ENCODE measurements around the gene GLIPR1L1.
A peak's percentile ranks its signal among the peaks of the same experiment; 100 is the strongest.

Gene GLIPR1L1

GRCh38 chr12:75390899-75391538 is 56.5 kb downstream of the GLIPR1L1 start, which contains the start of gene GLIPR1L2:
GLIPR1L2 (plus strand) TSS chr12:75391089; CDS start chr12:75391117, 28 bp downstream.
- H3K4me3 ChIP-seq (ENCODE audit: low read depth, low read length), result peak within 1 kb of the TSS; percentile 87
- peak; percentile 99 for DNase-seq (ENCODE audit: low read depth)
- TF ChIP-seq CTCF (IDR thresholded peaks at IDR 0.05; ENCODE audit: insufficient read depth, low read depth, low read length, missing control alignments), result peak; percentile 95

- no peak overlapping the region for H3K4me3 ChIP-seq (ENCODE audit: low read depth, low read length)
- TF ChIP-seq CTCF (IDR thresholded peaks at IDR 0.05; ENCODE audit: insufficient read depth, low read depth, low read length, missing control alignments), result no peak
- no peak for DNase-seq (ENCODE audit: low read depth)
These were observed 69.8 kb downstream of the GLIPR1L1 start for GRCh38 chr12:75404231-75404630.

- DNase-seq (ENCODE audit: low read depth), result no peak
- no peak overlapping the region for H3K4me3 ChIP-seq (ENCODE audit: low read depth, low read length)
- TF ChIP-seq CTCF (IDR thresholded peaks at IDR 0.05; ENCODE audit: insufficient read depth, low read depth, low read length, missing control alignments), result no peak
These were observed 73.2 kb downstream of the GLIPR1L1 start for GRCh38 chr12:75407683-75408082.

- no peak overlapping the region for H3K4me3 ChIP-seq (ENCODE audit: low read depth, low read length)
- no peak for TF ChIP-seq CTCF (IDR thresholded peaks at IDR 0.05; ENCODE audit: insufficient read depth, low read depth, low read length, missing control alignments)
- DNase-seq (ENCODE audit: low read depth), result no peak
These were observed 75.4 kb downstream of the GLIPR1L1 start for GRCh38 chr12:75409830-75410229.

GRCh38 chr12:75414671-75415070 is 80.2 kb downstream of the GLIPR1L1 start:
- no peak for DNase-seq (ENCODE audit: low read depth)
- H3K4me3 ChIP-seq (ENCODE audit: low read depth, low read length), result no peak overlapping the region
- no peak for TF ChIP-seq CTCF (IDR thresholded peaks at IDR 0.05; ENCODE audit: insufficient read depth, low read depth, low read length, missing control alignments)

GRCh38 chr12:75419841-75420240 is 85.4 kb downstream of the GLIPR1L1 start:
- no peak overlapping the region for H3K4me3 ChIP-seq (ENCODE audit: low read depth, low read length)
- DNase-seq (ENCODE audit: low read depth), result no peak
- no peak for TF ChIP-seq CTCF (IDR thresholded peaks at IDR 0.05; ENCODE audit: insufficient read depth, low read depth, low read length, missing control alignments)
